Stimulated activated CD8-positive, alpha-beta memory T cell treated with anti-CD3 and anti-CD28 coated beads, Interleukin-2, amount 100 ng/mL, for 48 hours (primary cell): ENCODE results near the gene URM1.

Experiments used
- DNase-seq, 2 donors: peaks; one replicate each; pipeline ENCODE4 v3.0.0-alpha.2; 2020; ENCODE audit warnings: low read depth in 2 of 2

The URM1 gene

DNA sequence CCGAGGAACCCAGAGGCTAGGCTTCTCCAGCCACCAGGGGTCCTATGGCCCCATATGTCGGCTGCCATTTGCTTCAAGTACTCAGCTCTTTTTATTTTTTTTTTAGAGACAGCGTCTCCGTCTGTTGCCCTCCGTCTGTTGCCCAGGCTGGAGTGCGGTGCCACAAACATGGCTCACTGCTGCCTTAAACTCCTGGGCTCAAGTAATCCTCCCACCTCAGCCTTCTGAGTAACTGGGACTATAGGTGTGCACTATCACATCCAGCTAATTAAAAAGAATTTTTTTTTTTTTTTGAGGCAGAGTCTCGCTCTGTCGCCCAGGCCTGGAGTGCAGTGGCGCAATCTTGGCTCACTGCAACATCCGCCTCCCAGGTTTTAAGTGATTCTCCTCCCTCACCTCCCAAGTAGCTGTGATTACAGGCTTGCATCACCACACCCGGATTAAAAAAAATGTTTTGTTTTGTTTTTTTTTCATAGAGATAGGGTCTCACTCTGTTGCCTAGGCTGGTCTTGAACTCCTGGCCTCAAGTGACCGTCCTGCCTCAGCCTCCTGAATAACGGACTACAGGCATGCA, 58.4 kb downstream of the URM1 start:
- no peak for DNase-seq

DNA sequence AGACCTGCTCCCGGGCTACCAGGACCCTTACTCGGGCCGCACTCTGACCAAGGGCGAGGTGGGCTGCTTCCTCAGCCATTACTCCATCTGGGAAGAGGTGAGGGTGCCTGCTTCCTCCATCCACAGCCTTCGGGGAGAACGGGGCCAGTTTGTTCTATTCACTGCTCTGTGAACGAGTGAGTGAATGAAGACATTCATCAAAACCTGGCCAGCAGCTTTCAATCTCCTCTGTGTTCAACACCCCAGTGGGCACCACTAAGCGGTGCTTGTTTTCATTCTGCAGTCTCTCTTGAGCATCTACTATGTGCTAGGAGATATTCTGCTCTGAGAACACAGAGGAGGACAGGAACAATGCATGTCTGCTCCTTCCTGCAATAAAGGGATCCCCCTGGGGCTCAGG, 60.0 kb downstream of the URM1 start:
- no peak for DNase-seq

DNA sequence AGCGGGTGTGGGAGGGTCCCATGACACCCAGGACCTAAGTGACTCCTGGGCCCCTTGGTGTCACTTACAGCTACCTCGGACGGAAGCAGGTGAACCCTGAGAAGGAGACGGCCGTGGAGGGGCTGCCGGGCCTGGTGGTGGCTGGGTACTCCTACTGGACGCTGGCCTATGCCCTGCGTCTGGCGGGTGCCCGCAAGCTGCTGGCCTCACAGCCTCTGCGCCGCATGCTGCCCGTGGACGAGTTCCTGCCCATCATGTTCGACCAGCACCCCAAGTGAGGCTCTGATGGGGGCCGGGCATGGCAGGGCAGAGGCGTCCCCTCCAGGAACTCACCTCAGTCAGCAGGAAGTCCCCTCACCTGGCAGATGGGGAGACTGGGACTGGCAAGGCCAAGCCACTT, 63.2 kb downstream of the URM1 start:
- DNase-seq = no peak

DNA sequence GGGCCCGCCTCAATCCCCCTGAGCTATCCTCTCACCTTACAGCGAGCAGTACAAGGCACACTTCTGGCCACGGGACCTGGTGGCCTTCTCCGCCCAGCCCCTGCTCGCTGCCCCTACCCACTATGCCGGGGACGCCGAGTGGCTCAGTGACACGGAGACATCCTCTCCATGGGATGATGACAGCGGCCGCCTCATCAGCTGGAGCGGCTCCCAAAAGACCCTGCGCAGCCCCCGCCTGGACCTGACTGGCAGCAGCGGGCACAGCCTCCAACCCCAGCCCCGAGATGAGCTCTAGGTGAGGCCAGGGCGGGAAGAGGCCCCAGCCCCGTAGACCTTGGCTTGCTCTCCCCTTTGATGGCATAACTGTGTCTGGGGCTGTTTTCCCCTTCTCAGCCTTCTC, 64.4 kb downstream of the URM1 start:
- no peak for DNase-seq

DNA sequence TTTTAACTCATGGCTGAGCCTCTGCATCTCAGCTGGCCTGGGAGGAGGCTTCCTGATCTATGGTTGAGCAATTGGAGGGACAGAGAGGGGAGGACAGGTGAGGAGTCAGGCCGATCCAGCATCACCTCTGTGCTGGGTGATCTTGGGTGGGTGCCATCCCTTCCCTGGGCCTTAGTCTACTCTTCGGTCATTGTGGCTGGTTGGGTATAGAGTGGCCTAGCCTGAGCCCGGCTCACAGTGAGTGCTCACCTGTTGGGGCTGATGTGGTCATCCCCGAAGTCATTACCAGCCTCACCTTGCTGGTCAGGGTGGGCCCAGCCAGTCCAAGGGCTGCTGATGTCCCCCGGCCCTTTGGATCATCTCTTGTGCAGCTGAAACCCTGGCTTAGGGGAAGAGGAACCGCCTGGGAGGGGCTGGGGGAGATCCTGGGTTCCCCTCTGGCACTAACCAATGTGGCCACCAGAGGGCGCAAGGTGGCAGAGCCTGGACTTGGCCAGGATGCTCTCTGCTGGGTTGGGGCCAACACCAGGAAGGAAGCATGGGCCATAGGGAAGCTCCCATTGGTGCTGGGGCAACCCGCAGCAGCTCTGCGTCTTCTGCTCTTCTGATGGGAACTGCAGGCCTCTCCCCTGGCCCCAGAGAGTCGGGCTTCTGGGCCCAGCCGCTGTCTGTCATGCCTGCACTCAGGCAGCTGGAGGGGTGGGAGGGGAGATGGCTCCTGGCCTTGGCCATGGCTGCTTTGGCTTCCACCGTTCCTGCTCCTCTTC, 67.4 kb downstream of the URM1 start:
- peak; percentile 77 to 83 for DNase-seq

DNA sequence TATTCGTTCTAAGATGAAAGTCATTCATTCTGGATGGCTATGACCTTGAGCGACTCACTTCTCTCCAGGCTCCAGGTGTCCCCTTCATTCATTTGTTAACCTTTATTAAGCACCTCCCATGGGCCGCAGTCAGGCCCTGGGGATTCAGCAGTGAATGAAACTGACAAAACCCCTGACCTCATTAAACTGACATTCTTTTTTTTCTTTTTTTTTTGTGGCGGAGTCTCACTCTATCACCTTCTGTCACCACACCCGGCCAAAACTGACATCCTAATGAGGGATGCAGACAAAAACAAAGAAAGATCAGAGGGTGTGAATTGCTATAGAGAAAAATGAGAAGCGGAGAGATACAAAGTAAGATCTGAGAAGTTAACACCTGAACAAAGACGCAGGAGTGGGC, 68.1 kb downstream of the URM1 start:
- DNase-seq = no peak
